HG03571 (cell line): ENCODE measurements around the gene COLQ.
"Not testable (repeated sequence)": the region's sequence is repeated elsewhere in the genome, so short reads cannot be mapped to it uniquely, and the experiment has no call there.

Experiments used
- ATAC-seq: cut with Tn5 transposase; IDR thresholded peaks from one replicate; pipeline ENCODE4 v1.9.1; 2021; ENCODE audit not compliant: unreplicated experiment

COLQ gene

DNA sequence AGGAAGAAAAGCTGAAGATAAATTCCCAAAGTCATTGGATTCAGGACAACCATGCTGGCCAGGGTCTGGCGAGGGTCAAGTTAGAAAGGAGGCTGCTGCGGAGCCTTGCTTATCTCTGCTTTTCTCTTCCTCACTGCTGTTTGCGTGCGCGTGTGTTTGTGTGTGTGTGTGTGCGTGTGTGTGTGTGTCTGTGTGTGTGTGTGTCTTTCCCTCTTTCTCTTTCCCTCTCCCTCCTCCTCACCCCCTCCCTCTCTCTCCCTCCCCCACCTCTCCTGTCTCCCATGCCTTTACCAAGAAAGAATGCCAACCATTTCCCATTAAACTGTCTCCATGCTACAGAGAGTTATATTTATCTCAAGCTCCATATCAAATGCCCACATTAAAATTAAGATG lies at the start of gene COLQ:
COLQ (minus strand) TSS at position 134 of the 393 bp plus-strand sequence; CDS start at position 53, 81 bp downstream.
- no peak for ATAC-seq

DNA sequence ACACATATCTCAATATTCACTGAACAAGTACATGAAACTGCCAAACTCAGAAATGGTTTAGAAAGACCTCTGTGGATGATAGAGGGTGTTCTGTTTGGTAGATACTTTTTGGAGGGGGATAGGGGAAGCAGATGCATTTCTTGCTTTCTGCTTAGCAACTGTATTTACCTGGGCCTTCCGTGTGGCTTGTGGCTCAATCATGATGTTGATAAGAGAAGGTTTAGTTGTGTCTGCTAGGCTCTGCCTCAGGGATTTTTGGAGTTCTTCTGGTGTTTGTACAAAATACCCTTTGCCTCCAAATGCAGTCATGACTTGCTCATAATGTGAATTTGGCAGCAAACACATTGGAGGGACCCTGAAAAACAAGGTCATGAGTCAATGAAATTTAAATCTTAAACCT lies 41.7 kb upstream of the COLQ start:
- no peak for ATAC-seq

DNA sequence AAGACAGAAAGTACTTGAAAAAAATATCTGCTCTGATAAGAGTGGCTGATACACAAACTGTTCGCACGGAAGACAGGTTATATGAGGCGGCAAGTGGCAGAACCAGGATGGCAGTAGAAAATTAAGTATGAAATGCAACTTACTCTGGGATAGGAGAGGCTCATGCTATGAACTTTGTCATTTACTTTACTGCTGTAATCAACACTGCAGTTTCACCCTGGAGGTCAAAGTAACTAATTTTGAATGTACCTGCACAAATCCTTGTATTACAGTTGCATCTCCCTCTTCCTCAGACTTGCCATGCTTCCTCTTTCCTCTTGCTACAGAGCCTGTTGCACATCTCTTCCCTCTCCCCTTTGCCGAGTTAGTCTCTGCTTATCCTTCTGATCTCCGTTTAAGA lies 41.1 kb upstream of the COLQ start:
- ATAC-seq = no peak

DNA sequence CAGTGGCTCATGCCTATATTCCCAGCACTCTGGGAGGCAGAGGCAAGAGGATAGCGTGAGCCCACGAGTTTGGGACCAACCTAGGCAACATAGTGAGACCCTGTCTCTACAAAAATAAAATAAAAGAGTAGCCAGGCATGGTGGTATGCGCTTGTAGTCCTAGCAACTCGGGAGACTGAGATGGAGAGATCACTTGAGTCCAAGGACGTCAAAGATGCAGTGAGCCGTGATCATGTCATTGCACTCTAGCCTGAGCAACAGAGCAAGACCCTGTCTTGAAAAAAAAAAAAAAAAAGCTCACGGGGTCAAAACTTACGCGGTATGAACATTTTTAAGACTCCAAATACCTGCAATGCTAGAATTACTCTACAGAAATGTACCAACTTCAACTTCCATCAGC lies 37.1 kb upstream of the COLQ start:
- ATAC-seq = no peak

DNA sequence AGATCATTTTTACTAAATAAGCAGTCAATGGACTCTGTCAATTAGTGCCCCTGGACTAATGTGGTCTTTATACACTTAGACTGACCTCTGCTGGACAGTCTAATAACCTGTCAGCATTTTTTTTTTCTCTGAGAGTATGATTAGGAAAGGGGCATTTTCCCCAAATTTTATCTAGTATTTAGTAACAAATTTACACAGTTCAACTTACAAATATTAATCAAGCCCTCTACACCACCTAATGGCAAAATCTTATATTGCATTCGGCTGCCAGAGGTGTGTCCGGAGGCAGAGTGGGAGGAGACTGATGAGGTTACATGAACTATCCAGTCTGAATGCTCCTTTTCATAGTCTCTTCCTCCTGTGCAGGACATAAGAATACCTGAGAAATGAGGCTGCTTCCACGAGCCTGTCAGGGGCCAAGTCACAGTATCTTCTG lies 36.0 kb upstream of the COLQ start:
- peak; percentile 58 for ATAC-seq

DNA sequence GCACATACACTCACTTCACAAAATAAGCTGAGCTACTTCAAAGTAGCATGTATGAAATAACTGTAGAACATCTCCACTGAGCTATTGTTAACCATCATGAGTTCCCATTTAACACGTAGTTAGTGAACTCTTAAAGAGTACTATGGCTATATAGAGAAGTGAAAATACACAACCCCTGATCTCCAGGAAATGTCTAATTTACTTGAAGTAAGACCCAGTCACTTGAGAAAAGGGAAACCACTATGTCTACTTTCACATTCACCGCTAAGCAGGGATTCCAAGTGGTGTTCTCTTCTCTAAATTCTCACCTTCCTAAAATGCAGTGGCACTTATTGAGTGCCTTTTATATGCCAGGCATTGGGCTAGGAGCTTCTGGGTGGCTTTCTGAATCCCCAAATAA lies 35.0 kb upstream of the COLQ start:
- peak; percentile 91 for ATAC-seq

DNA sequence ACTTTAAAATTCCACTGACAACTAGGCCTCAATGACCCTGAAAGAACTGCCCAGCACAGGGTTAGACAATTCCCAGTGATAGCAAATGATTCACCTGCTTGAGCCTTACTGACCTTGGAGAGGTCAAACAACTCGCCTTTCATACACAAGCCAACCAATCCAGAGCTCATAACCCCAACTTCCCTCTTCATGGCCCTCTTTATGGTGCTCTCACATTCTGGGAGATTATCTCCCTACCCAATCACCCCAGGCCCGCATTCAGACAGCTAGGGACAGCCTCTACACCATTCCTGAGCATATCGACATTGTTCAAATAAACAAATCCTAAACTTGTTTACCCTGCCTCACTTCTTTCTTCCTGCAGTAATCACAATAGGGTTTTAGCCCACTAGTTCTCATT lies 32.2 kb upstream of the COLQ start:
- no peak for ATAC-seq

DNA sequence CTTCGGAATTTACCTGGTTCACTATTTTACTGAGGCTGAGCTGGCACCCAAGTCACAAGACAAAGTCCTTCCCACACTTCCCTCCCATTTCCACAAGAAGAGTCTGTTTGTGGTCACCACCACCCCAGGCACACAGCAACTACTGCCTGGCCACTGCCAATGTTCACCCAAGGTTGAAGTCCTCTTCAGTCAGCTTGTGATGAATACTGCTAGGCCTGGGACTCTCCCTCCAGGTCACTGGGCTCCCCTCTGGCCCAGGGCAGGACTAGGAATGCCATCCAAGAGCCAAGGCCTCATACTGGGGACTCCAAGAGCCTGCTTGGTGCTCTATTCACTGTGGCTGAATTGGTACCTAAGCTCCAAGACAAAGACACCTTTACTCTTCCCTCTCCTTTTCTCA lies 30.4 kb upstream of the COLQ start:
- no peak for ATAC-seq

DNA sequence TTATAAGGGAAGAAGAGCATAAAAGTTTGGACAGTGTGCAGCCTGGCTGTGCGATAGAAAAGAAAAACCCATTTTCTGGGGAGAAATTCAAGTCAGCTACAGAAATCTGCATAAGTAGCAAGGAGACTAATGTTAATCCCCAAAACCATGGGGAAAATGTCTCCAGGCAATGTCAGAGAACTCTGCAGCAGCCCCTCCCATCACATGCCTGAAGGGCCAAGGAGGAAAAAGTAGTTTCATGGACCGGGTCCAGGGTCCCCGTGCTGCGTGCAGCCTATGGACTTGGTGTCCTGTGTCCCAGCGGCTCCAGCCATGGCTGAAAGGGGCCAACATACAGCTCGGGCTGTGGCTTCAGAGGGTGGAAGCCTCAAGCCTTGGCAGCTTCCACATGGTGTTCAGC lies 28.3 kb upstream of the COLQ start:
- ATAC-seq = no peak

DNA sequence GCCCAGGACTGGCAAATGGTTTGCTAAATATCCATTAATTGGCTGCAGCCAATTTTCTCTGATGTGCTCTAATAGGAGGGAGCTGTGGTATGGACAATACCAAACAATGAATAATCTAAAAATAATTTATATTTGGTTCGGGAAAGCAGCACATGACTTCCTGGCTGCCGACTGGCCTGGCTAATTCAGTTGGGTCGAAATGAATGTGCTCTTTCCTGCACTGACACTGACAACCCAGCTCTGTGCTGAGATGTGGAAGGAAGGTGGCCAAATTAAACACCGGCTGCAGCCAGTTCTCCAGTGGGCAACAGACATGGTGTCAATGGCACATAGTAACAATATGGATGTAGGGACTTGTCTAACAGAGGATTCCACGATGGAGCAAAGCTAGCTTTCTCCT lies 21.1 kb upstream of the COLQ start:
- ATAC-seq = no peak

DNA sequence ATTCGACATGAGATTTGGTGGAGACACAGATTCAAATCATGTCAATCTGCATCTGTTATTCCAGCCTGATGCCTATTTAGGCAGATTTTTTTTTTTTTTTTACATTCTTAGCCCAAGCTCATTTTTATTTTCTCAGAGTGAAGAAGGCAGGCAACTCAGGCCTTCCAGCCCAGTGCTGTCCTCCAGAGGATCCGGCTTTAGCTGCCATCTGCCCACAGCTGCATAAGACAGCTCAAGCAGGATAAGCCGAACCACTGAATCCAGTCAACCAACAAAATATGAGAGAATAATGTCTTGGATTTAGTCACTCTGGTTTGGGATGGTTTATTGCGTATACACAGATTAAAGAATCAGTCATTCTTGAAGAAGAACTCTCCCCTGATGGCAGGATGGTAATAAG lies 19.9 kb upstream of the COLQ start:
- no peak for ATAC-seq

DNA sequence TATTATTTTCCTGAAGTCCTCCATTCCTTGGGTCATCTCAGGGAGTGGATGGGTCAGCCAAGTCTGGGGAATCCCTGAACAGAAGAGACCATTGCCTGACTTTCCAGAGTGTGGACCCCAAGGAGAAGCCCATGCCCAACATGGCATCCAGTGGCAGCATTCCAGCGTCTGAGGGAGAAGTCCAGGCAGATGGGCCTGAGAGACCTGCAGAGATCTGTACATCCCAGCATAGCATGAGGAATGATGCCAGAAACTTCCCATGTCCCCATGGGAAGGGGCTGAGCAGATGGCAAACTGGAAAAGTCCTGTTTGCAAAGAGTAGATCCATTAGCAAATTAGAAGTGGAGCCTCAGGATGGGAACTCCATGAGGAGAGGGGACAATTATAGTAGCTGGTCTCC lies 17.6 kb upstream of the COLQ start:
- ATAC-seq = no peak

DNA sequence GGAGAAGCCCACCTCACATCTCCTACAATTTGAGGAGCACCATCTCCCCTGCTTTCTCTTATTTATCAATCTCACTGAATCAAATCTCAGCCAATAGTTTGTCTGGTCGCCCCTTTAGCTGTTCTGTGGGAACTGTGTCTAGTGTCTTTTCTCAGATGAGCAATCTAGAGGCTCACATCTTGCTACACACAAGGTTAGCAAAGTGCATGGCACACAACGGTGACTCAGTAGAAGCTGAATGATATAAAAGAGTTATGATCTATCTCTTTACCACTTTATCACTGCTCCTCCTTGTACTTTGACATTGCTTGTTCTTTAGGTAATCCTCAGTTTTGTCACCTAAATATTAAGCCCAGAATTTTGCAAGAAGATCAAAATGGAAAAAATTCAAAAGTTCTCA lies 16.8 kb upstream of the COLQ start:
- ATAC-seq = no peak

DNA sequence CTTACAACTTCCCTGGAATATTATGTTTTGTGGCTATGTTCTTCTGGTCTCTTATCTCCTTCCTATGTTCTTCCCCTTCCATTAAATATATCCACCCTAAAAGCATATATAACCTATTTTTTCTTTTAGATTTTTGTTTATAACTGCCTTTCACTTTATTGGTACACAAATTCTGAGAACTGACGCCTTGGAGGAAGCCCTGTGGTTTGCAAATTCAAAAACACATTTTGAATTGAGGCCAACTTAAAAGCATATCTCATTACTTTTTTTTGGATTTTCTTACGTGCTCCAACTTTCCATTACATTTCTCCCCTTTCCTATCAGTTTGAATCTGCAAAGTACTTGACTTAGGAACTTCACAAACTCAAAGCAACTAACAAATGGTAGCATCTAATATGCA lies 15.3 kb upstream of the COLQ start:
- ATAC-seq = no peak

DNA sequence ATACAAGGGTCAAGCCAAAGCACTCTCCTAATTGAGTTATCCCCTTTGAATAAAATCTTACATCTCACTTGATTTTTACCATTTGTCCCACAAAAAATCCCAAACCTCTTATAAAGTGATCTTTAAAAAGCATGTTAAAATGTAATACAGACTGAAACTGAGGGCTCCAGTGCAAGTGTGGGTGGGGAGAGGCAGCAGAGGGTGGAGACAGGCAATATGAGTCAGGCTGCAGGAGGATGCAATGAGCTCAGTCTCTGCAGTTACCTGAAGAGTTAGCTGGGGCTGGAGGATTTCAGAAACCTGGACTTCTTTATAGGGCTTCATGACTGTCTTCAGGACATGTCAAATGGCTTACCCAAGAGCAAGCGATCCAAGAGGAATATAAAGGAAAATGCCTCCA lies 14.2 kb upstream of the COLQ start:
- no peak for ATAC-seq

DNA sequence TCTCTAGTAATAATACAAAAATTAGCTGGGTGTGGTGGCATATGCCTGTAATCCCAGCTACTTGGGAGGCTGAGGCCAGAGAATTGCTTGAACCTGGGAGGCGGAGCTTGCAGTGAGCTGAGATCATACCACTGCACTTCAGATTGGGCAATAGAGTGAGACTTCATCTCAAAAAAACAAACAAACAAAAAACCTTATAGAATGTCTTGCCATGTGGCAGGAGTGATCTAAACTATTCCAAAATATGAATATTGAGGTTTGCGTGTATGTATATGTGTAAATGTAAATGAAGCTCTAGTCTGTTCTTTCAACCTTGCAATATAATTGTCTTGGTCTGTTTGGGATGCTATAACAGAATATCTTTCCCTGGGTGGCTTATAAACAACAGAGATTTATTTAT lies 11.1 kb upstream of the COLQ start:
- not testable (repeated sequence) for ATAC-seq

DNA sequence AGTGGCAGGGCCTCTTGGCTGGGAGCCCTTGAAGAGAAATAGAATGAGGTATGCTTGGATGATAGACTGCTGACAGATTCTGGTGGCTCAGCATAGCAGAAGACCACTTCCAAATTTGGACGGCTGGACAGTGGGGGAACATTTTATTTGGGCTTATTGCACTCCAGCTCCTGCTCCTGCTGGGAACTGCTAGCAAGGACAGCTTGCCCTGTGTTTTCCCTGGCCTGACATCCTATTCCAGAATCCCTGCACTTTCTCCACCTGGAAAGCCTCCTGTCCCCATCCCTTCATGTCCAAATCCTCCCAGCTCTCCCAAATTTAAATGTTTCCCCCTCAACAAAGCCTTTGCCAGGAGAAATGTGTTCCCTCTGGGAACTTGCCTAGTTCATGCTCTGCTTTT lies 9.8 kb upstream of the COLQ start:
- no peak for ATAC-seq

DNA sequence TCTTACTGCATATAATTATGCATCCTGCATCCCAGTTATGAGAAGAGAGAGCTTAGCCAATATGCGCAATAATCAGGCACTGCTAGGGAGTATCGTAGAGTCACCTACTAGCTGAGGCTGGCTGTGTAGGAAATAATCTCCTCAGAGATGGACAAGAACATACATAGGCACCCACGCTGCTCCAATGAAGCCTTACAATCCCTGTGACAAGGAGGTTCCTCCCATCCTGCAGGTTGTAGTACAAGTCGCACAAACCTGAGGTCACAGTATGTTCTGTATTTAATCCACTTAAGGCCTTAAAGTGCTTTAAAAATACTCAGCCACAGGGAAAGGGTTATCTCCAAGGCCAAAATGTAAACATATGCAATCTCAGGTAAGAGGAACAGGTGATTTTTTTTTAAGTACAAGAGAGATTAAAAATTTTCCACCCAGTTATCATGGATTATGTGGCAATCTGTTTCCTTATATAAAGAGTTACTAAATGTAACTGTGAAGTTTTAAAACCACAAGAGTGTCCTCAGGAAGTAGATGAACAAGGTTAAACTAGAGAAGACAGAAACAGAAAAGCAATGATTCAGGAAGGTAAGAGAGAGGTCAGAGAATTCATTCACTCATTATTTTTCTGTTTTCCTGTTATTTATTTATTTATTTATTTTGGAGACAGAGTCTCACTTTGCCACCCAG lies 7.5 kb upstream of the COLQ start:
- ATAC-seq = no peak

DNA sequence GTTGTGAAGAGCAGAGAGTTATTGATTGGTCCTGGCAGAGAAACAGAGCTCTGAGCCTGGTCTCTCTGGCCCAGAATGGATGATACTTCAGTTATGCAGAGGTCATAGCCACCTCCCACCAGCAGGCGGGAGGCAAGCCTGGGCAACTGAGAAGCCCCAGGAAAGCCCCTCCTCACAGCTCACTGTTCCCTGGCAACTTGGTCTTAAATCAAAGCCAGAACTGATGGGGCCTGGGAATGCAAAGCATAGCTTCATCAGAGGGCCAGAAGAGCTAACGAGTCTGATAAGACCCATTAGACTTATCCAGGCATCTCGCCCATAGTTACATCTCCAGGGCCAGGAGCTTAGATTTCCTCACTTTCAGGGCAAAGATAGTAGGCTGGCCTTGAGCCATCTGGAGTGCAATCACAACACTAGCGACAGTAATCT lies 5.5 kb upstream of the COLQ start:
- no peak for ATAC-seq

DNA sequence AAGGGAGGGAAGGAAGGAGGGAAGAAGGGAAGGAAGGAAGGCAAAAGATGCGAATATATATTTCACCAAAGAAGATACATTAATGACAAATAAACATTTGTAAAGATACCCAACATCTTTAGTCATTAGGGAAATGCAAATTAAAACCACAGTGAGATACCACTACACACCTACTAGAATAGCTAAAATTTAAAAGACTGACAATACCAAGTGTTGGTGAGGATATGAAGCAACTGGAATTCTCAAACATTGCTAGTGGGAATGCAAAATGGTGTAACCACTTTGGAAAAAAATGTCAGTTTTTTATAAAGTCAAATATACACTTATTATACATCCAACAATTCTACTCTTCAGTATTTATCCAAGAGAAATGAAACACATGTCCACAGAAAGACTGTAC lies 4.3 kb upstream of the COLQ start:
- no peak for ATAC-seq

DNA sequence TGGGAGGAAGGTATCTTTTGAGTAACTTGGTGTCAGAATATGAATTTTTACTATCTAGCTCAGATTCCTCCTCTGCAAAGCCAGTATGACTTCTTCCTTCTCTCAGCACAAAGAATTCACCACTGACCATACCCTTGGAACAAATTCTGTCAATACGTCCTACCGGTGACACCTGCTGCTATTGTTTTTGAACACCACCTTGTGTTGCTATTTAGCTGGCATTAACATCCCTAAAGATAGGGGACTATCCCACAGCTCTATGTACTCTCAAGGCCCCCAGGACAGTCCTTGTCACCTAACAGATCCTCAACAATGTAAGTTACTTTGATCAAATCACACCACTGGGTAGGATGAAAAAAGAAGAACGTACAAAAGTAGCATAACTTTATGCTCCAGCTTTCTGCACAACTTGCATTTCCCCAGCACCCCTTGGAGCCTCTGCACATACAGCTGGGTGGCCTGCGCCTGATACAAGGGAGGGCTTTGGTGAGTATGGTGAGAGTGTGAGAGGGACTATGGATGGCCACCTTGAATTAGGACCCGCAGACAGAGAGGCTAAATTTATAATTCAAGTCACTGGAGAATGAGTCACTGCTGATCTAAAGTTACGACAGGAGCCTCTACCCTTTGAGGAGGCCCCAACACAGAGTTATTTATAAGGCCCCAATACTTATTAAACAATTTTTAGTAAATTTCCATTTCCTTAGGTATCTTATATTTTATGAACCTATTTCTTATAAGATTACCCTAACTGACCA lies 2.3 kb upstream of the COLQ start:
- no peak for ATAC-seq

DNA sequence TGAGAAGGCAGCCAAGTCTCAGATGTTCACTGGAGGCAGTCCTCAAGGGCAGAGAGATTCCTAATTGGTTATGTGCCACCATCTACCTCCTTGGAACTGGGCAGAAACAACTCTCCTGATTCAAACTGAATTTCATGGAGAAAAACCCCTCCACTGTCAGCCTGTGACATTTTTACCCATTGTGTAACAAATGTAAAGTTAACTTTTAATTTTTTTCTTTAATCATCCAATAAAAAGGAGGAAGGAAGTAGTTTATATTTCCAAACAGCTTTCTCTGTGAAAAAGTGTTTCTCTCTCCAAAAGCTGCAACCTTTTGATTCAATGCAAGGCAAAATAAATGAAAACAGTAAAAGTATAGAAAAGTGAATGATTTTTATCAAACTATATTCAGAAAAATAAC lies 510 bp upstream of the COLQ start:
- ATAC-seq = no peak
